Activated naive CD4-positive, alpha-beta T cell treated with anti-CD3 and anti-CD28 coated beads, Interleukin-2, amount 50 U/mL, for 72 hours (primary cell): ENCODE measurements around the gene TTLL6. TPM values are rescaled to one million over a fixed set of nuclear protein-coding genes. Genes with fewer than 3 reads are reported as not detected.
"Not testable (repeated sequence)": the region's sequence is repeated elsewhere in the genome, so short reads cannot be mapped to it uniquely, and the experiment has no call there.

Source experiments
- ATAC-seq, 2 donors: fragments of 150-1000 bp; cut with Tn5 transposase; 2 replicates each; pipeline ENCODE4 v1.10.0; 2021; ENCODE audit warnings: mild to moderate bottlenecking in 2 of 2, moderate library complexity in 2 of 2
- DNase-seq, 2 donors: peaks; one replicate each; pipeline ENCODE4 v3.0.0; 2021 to 2022; ENCODE audit warnings: low spot score in 2 of 2
- H3K27ac Mint-ChIP-seq, 2 donors: one replicate each; pipeline ENCODE4 v1.8.0; 2022; ENCODE audit warnings: mild to moderate bottlenecking in 2 of 2, mixed read lengths in 2 of 2
- H3K36me3 Mint-ChIP-seq, 2 donors: one replicate each; pipeline ENCODE4 v1.8.0; 2022; ENCODE audit warnings: mixed read lengths in 2 of 2
- H3K9me3 Mint-ChIP-seq, 2 donors: one replicate each; pipeline ENCODE4 v1.8.0; 2022; ENCODE audit warnings: mixed read lengths in 2 of 2
- total RNA-seq, 2 donors: library from RNA; stranded (reverse); gene quantifications; one replicate each; pipeline ENCODE4 v1.2.3, GENCODE V29; 2022

Gene TTLL6
- not detected for total RNA-seq

- peak; percentile 61 to 69 for DNase-seq
- peak; percentile 92 to 97 for ATAC-seq
- no peak within 1 kb of the TSS for H3K27ac Mint-ChIP-seq
- no peaks in the 10 kb centered on the region for H3K9me3 Mint-ChIP-seq
- H3K36me3 Mint-ChIP-seq = no peaks in the 10 kb centered on the region
Measured at GRCh38 chr17:48816774-48817590, at the start of gene TTLL6. Gene TTLL6, minus strand, starts transcription at chr17:48817229. Its CDS starts 157 bp downstream, at chr17:48817072.

DNA sequence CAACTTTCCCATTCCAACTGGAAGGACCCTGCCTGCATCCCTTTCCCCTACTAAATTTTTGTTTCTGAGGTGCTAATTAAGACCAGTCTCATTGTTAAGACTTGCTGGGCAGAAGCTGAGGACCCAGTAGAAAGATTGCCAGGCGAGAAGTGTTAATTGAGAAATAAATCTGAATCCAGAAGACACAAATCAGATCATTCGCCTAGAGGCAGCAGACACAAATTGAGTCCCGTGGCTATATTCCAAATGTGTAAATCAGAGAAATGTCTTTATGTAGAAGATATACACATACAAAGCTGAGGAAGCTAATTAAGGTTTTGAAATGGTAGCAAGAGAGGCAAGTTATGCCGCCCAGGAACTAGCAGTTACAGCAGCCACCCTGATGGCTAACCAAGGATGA, 43.4 kb upstream of the TTLL6 start:
- Mint-ChIP-seq H3K27ac (no peak overlapping the region), H3K9me3 (no peaks in the 10 kb centered on the region), H3K36me3 (peaks cover 0 to 7% of the 10 kb centered on the region in 2 donors)
- DNase-seq = no peak
- no peak for ATAC-seq

GRCh38 chr17:48860034-48860433, 43.0 kb upstream of the TTLL6 start:
- Mint-ChIP-seq H3K36me3 (peaks cover 0 to 7% of the 10 kb centered on the region in 2 donors), H3K9me3 (no peaks in the 10 kb centered on the region), H3K27ac (no peak overlapping the region)
- no peak for ATAC-seq
- DNase-seq = no peak

DNA sequence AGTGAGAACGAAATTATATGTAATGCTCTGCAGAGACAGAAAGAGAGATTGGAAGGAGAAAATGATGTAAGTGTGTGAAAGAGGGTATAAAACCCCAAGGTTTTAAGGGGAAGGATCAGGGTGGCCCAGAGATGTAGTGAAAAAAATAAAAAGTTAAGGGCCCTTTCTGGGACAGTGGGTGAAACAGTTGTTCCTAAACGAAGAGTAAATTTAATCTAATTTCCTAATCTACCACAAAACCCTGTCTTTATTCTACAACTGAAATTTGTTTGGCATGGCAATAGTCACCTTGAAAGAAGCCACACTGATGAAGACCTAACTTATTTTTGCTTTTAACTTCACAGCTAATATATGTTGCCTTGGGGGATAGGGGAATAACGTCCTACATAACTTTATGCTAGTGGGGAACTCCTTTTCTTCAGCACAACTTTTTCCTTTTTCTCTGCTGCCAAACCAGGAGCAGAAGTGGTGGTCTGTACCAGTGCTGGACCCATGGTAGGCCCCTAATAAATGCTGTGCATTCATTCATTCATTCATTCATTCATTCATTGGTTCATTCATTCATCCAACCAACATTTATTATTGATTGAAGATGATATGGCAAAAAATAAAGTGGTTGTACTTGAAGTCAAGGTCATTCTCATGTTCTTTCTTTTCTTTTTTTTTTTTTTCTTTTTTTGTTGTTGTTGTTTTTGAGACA, 39.2 kb upstream of the TTLL6 start:
- Mint-ChIP-seq H3K27ac (no peak overlapping the region), H3K9me3 (no peaks in the 10 kb centered on the region), H3K36me3 (peaks cover 0 to 7% of the 10 kb centered on the region in 2 donors)
- ATAC-seq = no peak
- DNase-seq = no peak

DNA sequence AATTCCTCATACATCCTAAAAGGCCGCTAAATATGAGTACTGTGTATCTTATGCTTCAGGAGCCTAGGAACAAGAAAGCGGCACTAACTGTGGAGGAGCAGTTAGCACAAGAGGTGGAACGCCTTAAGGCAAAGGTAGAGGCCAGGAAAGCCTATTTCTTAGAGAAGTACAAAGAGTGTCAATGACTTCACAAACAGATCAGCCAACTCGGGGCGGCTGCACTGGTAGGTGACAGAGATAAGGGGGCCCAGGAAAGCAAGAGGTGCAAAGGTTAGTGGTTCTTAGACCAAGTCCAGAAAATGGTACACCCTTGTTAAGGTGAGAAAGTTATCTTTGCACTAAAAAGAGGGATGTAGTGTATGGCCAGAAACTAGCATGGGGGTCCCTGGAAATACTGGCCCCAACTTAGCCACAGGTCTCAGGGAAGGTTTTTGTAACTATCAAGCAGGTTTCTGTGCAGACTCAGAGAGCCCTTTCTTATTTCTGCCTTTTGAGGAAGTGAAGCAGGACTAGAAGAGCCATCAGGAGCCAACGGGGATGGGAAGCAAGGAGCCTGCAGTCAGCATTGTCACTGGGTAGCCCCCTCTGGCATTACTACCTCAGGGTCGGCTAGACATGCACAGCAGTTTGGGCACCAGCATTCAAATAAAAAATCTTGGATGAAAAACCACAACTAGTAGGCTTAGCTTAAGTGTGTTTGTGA, 37.9 kb upstream of the TTLL6 start:
- no peak overlapping the region for H3K27ac Mint-ChIP-seq
- no peaks in the 10 kb centered on the region for H3K9me3 Mint-ChIP-seq
- DNase-seq = no peak
- no peaks in the 10 kb centered on the region for H3K36me3 Mint-ChIP-seq
- ATAC-seq = no peak

DNA sequence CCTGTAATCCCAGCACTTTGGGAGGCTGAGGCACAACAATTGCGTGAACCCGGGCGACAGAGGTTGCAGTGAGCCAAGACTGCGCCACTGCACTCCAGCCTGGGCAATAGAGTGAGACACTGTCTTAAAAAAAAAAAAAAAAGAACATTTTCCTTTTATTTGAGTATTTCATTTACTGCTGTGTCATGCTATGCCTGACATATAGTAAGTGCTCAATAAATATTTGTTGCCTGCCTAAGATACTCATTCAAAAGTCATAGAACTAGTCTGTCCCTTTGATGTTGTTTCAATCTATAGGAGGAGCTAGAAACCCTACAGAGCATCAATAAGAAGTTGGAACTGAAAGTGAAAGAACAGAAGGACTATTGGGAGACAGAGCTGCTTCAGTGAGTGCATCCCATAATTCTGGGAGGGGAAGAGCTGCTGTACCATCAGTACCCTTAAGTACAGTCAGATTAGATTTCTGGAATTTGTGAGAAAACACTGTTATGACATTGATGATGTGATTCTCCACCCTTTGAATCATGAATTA, 33.8 kb upstream of the TTLL6 start:
- no peaks in the 10 kb centered on the region for H3K9me3 Mint-ChIP-seq
- peaks cover 0 to 15% of the 10 kb centered on the region in 2 donors for H3K36me3 Mint-ChIP-seq
- peak in 1 of 2 donors; percentile 34 for ATAC-seq
- no peak for DNase-seq
- no peak overlapping the region for H3K27ac Mint-ChIP-seq

GRCh38 chr17:48843187-48843900, 26.3 kb upstream of the TTLL6 start:
- H3K36me3 Mint-ChIP-seq = peaks cover 8 to 13% of the 10 kb centered on the region in 2 donors
- ATAC-seq (no peak), DNase-seq (no peak)
- no peaks in the 10 kb centered on the region for H3K9me3 Mint-ChIP-seq
- no peak overlapping the region for H3K27ac Mint-ChIP-seq

DNA sequence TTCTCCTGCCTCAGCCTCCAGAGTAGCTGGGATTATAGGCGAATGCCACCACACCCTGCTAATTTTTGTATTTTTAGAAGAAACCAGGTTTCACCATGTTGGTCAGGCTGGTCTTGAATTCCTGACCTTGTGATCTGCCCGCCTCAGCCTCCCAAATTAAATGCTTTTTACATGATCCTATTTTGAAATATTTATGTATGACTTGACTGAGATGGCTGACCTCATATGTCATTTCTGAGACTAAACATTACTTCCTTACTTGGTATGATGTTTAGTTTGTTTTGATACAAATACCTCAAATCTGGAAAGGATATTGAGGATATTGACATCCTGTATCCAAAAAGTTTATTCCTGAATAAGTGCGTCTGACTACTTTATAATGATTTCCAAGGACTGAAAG, 25.7 kb upstream of the TTLL6 start:
- Mint-ChIP-seq H3K27ac (no peak overlapping the region), H3K36me3 (peaks cover 7 to 8% of the 10 kb centered on the region in 2 donors), H3K9me3 (no peaks in the 10 kb centered on the region)
- ATAC-seq (no peak), DNase-seq (no peak)

DNA sequence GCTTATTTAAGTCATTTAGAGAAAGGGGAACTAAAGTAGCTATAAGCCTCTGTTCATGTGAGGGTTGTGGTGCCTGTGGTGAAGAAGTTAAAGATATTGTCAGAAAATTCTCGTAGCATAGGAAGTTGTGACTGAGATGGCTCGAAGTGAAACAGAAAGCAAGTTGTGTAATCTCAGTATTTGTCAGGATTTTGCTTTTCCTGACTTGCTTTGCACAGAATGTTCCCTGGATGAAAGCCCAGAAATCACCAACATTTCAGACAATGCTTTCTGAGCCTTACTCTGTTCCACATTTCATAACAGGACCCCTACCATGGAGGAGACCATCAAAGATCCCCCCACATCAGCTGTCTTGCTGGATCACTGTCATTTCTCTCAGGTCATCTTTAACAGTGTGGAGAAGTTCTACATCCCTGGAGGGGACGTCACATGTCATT, 24.4 kb upstream of the TTLL6 start:
- peak in 1 of 2 donors; percentile 29 for DNase-seq
- Mint-ChIP-seq H3K9me3 (no peaks in the 10 kb centered on the region), H3K27ac (peak overlapping the region in 1 of 2 donors; percentile 68), H3K36me3 (peaks cover 8 to 9% of the 10 kb centered on the region in 2 donors)
- ATAC-seq = peak; percentile 95 to 97

- no peak for ATAC-seq
- Mint-ChIP-seq H3K36me3 (peaks cover 8 to 15% of the 10 kb centered on the region in 2 donors), H3K9me3 (no peaks in the 10 kb centered on the region), H3K27ac (no peak overlapping the region)
- no peak for DNase-seq
Measured at GRCh38 chr17:48840441-48840840, 23.4 kb upstream of the TTLL6 start.

GRCh38 chr17:48837458-48837857, 20.4 kb upstream of the TTLL6 start:
- not testable (repeated sequence) for H3K36me3 Mint-ChIP-seq, H3K9me3 Mint-ChIP-seq, DNase-seq
- peak overlapping the region; percentile 9 to 65 for H3K27ac Mint-ChIP-seq
- peak; percentile 52 to 65 for ATAC-seq

DNA sequence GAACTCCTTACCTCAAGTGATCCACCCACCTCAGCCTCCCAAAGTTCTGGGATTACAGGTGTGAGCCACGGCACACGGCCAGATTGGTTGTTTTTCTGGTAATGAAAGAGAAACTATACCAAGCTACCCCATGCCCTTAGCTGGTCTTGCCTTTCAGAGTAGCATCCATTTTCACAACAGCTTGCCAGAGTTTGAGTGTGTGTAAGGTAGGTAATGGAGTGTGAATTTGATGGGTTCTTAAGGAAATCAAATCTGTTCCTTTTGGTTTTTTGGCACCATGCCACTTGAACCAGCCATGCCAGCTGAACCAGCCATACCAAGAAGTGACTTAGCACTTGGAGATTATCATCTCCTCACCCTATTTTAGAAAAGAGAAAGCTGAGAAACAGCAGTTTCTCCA, 18.9 kb upstream of the TTLL6 start:
- Mint-ChIP-seq H3K36me3 (peaks cover 0 to 8% of the 10 kb centered on the region in 2 donors), H3K27ac (no peak overlapping the region), H3K9me3 (no peaks in the 10 kb centered on the region)
- DNase-seq (no peak), ATAC-seq (no peak)

DNA sequence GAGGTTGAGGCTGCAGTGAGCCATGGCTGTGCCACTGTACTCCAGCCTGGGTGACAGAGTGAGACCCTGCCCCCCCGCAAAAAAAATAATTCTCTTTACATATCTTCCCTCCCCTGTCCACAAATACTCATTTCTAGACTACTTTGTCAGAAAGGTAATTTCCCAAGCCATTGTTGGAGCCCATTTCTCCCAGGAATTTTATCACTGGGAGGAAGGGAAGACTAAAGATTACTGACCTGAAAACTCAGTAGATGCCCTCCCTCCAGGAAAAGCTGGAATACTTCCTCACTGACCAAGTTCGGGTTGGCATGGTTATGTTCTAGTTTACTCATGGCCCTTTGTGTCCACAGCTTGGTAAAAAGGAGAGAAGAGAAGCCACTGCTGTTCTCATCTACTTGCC, 17.9 kb upstream of the TTLL6 start:
- Mint-ChIP-seq H3K27ac (no peak overlapping the region), H3K9me3 (no peaks in the 10 kb centered on the region), H3K36me3 (peaks cover 0 to 8% of the 10 kb centered on the region in 2 donors)

DNA sequence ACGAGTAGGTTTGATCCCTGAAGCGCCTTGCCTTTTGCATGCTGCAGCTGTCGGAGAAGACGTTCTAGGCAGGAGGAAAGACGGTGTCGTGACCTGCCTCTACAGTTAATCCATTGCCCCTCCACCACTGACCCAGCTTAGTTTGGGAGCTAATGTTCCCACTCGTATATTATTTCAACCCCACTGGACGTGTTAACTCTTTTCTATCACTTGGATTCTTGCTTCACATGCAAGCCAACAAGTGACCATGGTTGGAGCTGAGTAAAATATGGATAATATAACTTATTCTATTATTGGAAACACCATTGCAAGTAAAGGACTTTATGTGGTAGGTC, 14.5 kb upstream of the TTLL6 start:
- no peak for ATAC-seq
- Mint-ChIP-seq H3K27ac (peak overlapping the region; percentile 85 to 97), H3K9me3 (no peaks in the 10 kb centered on the region), H3K36me3 (peaks cover 0 to 7% of the 10 kb centered on the region in 2 donors)
- DNase-seq = no peak

More for the DNA sequence above, 17.9 kb upstream of the TTLL6 start:
- DNase-seq (no peak), ATAC-seq (no peak)

GRCh38 chr17:48830840-48831548, 14.0 kb upstream of the TTLL6 start, which contains the start of gene CALCOCO2:
Gene CALCOCO2, plus strand, starts transcription at chr17:48831035. Its CDS starts 10,673 bp downstream, at chr17:48841708.
- H3K27ac Mint-ChIP-seq = peak within 1 kb of the TSS; percentile 85 to 97

More at GRCh38 chr17:48830840-48831548, 14.0 kb upstream of the TTLL6 start, which contains the start of gene CALCOCO2:
- peak; percentile 91 to 93 for ATAC-seq
- Mint-ChIP-seq H3K36me3 (peaks cover 0 to 2% of the 10 kb centered on the region in 2 donors), H3K9me3 (no peaks in the 10 kb centered on the region)
- peak; percentile 88 to 89 for DNase-seq
